Suppressor macrophage treated with lipopolysaccharide for 1 hour (primary cell): ENCODE data around the gene DNAJC4.

Source experiments
- DNase-seq, 3 donors: peaks; one replicate each; pipeline ENCODE4 v3.0.0-alpha.2; 2020 to 2022

The DNAJC4 gene

GRCh38 chr11:64208796-64209562 is 21.4 kb upstream of the DNAJC4 start:
- no peak for DNase-seq

- DNase-seq: no peak
These were observed 20.8 kb upstream of the DNAJC4 start for GRCh38 chr11:64209563-64209843.

- DNase-seq: no peak
These were observed 19.9 kb upstream of the DNAJC4 start for GRCh38 chr11:64210301-64211020.

- no peak for DNase-seq
These were observed 19.0 kb upstream of the DNAJC4 start for GRCh38 chr11:64211181-64211872.

GRCh38 chr11:64216879-64217278 is 13.5 kb upstream of the DNAJC4 start:
- DNase-seq: no peak

- no peak for DNase-seq
These were observed 11.6 kb upstream of the DNAJC4 start for GRCh38 chr11:64218628-64219353.

GRCh38 chr11:64219354-64219684 is 11.0 kb upstream of the DNAJC4 start:
- no peak for DNase-seq

GRCh38 chr11:64219755-64220154 is 10.6 kb upstream of the DNAJC4 start:
- DNase-seq: no peak

GRCh38 chr11:64220271-64220670 is 10.1 kb upstream of the DNAJC4 start:
- no peak for DNase-seq

- DNase-seq: no peak
These were observed 9.6 kb upstream of the DNAJC4 start for GRCh38 chr11:64220798-64221197.

- DNase-seq: no peak
These were observed 7.7 kb upstream of the DNAJC4 start for GRCh38 chr11:64222651-64223000.

- no peak for DNase-seq
These were observed 7.2 kb upstream of the DNAJC4 start for GRCh38 chr11:64223001-64223651.

- DNase-seq: no peak
These were observed 6.0 kb upstream of the DNAJC4 start for GRCh38 chr11:64224151-64224890.

GRCh38 chr11:64224891-64225607 is 5.3 kb upstream of the DNAJC4 start:
- DNase-seq: no peak

- DNase-seq: peak; percentile 91 to 96 (median 92)
These were observed 4.5 kb upstream of the DNAJC4 start, which contains the start of the genes NUDT22 and TRPT1 for GRCh38 chr11:64225608-64226506. Gene NUDT22, plus strand, starts transcription at chr11:64226274. Its CDS starts 379 bp downstream, at chr11:64226653. Gene TRPT1, minus strand, starts transcription at chr11:64226186. Its CDS starts 326 bp downstream, at chr11:64225860.

- DNase-seq: peak; percentile 65 to 78 (median 71)
These were observed 3.8 kb upstream of the DNAJC4 start for GRCh38 chr11:64226507-64227051.

GRCh38 chr11:64227405-64227956 is 2.9 kb upstream of the DNAJC4 start:
- DNase-seq: no peak

GRCh38 chr11:64229090-64229743 is 1.1 kb upstream of the DNAJC4 start:
- no peak for DNase-seq

GRCh38 chr11:64229744-64230170 is 591 bp upstream of the DNAJC4 start:
- DNase-seq: no peak
